B cell (primary cell): ENCODE measurements around the gene HSF4. TPM values are rescaled to one million over a fixed set of nuclear protein-coding genes. Genes with fewer than 3 reads are reported as not detected.

Source experiments
- ATAC-seq: fragments of 200-7000 bp; cut with Tn5 transposase; one replicate; pipeline ENCODE4 v1.10.0; 2021; ENCODE audit warnings: low read depth, mild to moderate bottlenecking, moderate number of reproducible peaks, moderate library complexity
- CTCF ChIA-PET: fragments of 350-600 bp; sonication (Branson Sonifier 250); formaldehyde crosslinking; loops from one replicate; lab custom pipeline; 2021; ENCODE audit warnings: antibody characterized with exemption, inconsistent platforms; lab: Charles Lee
- POLR2A ChIA-PET: fragments of 350-600 bp; sonication (Branson Sonifier 250); formaldehyde crosslinking; loops from one replicate; lab custom pipeline; 2021; ENCODE audit warnings: antibody characterized with exemption; lab: Charles Lee
- DNase-seq: peaks from one replicate; pipeline ENCODE4 v3.0.0; 2013
- H2AFZ ChIP-seq: 2 replicates; pipeline ENCODE4 v1.6.1; 2012; ENCODE audit warnings: mild to moderate bottlenecking, low read depth, low read length; ENCODE audit not compliant: insufficient read depth, poor library complexity, severe bottlenecking
- H3K27ac ChIP-seq, 2 donors: 1 replicate in 1 of 2; 2 replicates in 1 of 2; pipeline ENCODE4 v1.5.1; 2012 to 2013; ENCODE audit warnings: low read length in 2 of 2, mild to moderate bottlenecking in 2 of 2, moderate library complexity in 1 of 2
- H3K27me3 ChIP-seq, 4 experiments: fragments of 200-600 bp in 1 of 4; sonication (generic) in 1 of 4; replicated peaks in 1 of 4; 1 replicate in 2 of 4; 2 replicates in 2 of 4; pipeline versions ENCODE4 v1.6.1 to v1.7.0; 2013 to 2016; ENCODE audit warnings: low read length in 3 of 4, mild to moderate bottlenecking in 2 of 4, mixed read lengths in 1 of 4, moderate library complexity in 1 of 4; ENCODE audit not compliant: insufficient read depth in 4 of 4, control insufficient read depth in 3 of 4; ENCODE audit errors: control extremely low read depth in 1 of 4
- H3K36me3 ChIP-seq, 2 experiments: replicated peaks in 1 of 2; 1 replicate in 1 of 2; 2 replicates in 1 of 2; pipeline versions ENCODE4 v1.6.1 to v1.7.1; 2013; ENCODE audit warnings: low read length in 1 of 2; ENCODE audit not compliant: insufficient read depth in 2 of 2, control insufficient read depth in 1 of 2; ENCODE audit errors: control extremely low read depth in 1 of 2, extremely low read depth in 1 of 2
- H3K4me1 ChIP-seq, 2 donors: fragments of 200-600 bp in 1 of 2; sonication (generic) in 1 of 2; 1 replicate in 1 of 2; 2 replicates in 1 of 2; pipeline versions ENCODE4 v1.5.1 to v1.6.1; 2013 to 2017; ENCODE audit warnings: low read length in 2 of 2; ENCODE audit not compliant: control insufficient read depth in 2 of 2, insufficient read depth in 2 of 2
- H3K4me2 ChIP-seq: replicated peaks from 2 replicates; pipeline ENCODE3; 2012; ENCODE audit warnings: mild to moderate bottlenecking, low read depth, low read length; ENCODE audit not compliant: poor library complexity, severe bottlenecking
- H3K4me3 ChIP-seq, 5 experiments: fragments of 200-600 bp in 1 of 5; sonication (generic) in 1 of 5; 1 replicate in 3 of 5; 2 replicates in 2 of 5; pipeline versions ENCODE4 v1.5.1 to v1.7.0; 2011 to 2016; ENCODE audit warnings: low read length in 4 of 5, mild to moderate bottlenecking in 4 of 5, low read depth in 2 of 5, control low read depth in 1 of 5, moderate library complexity in 1 of 5; ENCODE audit not compliant: insufficient read depth in 1 of 5; ENCODE audit errors: control extremely low read depth in 1 of 5, extremely low read depth in 1 of 5
- H3K79me2 ChIP-seq: fragments of 200-600 bp; sonication (generic); one replicate; pipeline ENCODE4 v1.6.0; 2016; ENCODE audit warnings: low read length; ENCODE audit not compliant: control insufficient read depth, insufficient read depth
- H3K9ac ChIP-seq: fragments of 200-600 bp; sonication (generic); 2 replicates; pipeline ENCODE4 v1.6.1; 2017; ENCODE audit warnings: mild to moderate bottlenecking, low read length, moderate library complexity
- H3K9me3 ChIP-seq, 3 donors: one replicate each; pipeline versions ENCODE4 v1.6.1 to v1.7.1; 2013; ENCODE audit warnings: low read length in 2 of 3; ENCODE audit not compliant: control insufficient read depth in 2 of 3, insufficient read depth in 1 of 3; ENCODE audit errors: control extremely low read depth in 1 of 3
- H4K20me1 ChIP-seq: 2 replicates; pipeline ENCODE4 v1.6.0; 2012; ENCODE audit warnings: mild to moderate bottlenecking, low read length; ENCODE audit not compliant: insufficient read depth, control insufficient read depth, poor library complexity, severe bottlenecking
- H3K27ac Mint-ChIP-seq: one replicate; pipeline ENCODE4 v1.8.0; 2021; ENCODE audit warnings: mixed read lengths
- H3K27me3 Mint-ChIP-seq: one replicate; pipeline ENCODE4 v1.8.0; 2021; ENCODE audit warnings: mixed read lengths
- H3K4me1 Mint-ChIP-seq: one replicate; pipeline ENCODE4 v1.8.0; 2021; ENCODE audit warnings: mixed read lengths
- H3K4me3 Mint-ChIP-seq: one replicate; pipeline ENCODE4 v1.8.0; 2021; ENCODE audit warnings: mixed read lengths
- H3K9me3 Mint-ChIP-seq: one replicate; pipeline ENCODE4 v1.8.0; 2022; ENCODE audit warnings: mixed read lengths; ENCODE audit not compliant: insufficient read depth
- EZH2 ChIP-seq: IDR thresholded peaks from 2 replicates; pipeline ENCODE4 v1.6.1; 2012; ENCODE audit warnings: borderline replicate concordance, low read depth, mild to moderate bottlenecking, moderate library complexity, low read length; ENCODE audit not compliant: insufficient read depth, poor library complexity, severe bottlenecking
- WGBS: methylation state at CpG from one replicate; pipeline ENCODE4 v1.1.5; 2013; ENCODE audit warnings: missing lambda C conversion rate; ENCODE audit not compliant: insufficient coverage; 5-methylcytosine and 5-hydroxymethylcytosine counted together
- intact Hi-C: fragments of 100-400 bp; cut with micrococcal nuclease; formaldehyde crosslinking; loops from one replicate; pipeline ENCODE4 v1.10.0; 2022
- polyA plus RNA-seq: library from polyadenylated mRNA; depleted of rRNA; stranded (reverse); fragments of >200 nt; gene quantifications from 2 replicates; pipeline ENCODE4 v1.2.3, GENCODE V29; 2012
- total RNA-seq, 2 donors: library from RNA; stranded (reverse); fragments of 120-200 nt in 1 of 2; gene quantifications; 1 replicate in 1 of 2; 2 replicates in 1 of 2; pipeline versions ENCODE4 v1.2.3 to v1.2.4, GENCODE V29; 2013 to 2022
- TF ChIP-seq, protein P1 (sequence below): fragments of 200-600 bp; IDR thresholded peaks from one replicate; pipeline ENCODE4 v1.8.0; 2022; ENCODE audit warnings: antibody characterized with exemption, mild to moderate bottlenecking

The HSF4 gene
- total and polyA plus RNA-seq, 2 donors (not counting 1 experiment from before 2014, with no cell fraction given): 11.9 to 12.2 TPM

DNA sequence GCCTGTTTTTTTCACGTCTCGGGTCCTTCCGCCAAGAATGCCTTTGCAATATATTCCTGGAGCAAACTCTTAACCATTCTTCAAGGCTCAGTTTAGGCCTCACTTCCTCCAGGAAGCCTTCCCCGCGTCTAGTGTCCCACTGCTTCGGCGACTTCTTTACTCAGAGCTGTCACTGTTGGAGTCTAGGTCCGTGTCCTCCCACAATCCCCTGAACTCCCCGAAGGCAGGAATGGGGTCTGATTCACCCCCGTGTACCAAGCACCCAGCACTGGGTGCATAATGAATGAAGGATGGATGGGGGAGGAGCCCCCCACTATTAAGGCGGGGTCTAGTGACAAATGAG lies 18.7 kb downstream of the HSF4 start:
- ChIA-PET POLR2A (interaction anchor here (0.6 to 1.1 kb wide), 2 partner anchors 22 to 61 kb away, joined by 3 to 4 read pairs; no protein-coding TSS in a partner anchor), CTCF (interaction anchor here (1.1 to 2.9 kb wide), 4 partner anchors 14 to 28 kb away, joined by 5 to 11 read pairs (median 6); partner anchors contain the start of genes FBXL8, NOL3 and TRADD)
- H3K27me3 ChIP-seq: peaks cover 0 to 38% (median 8%) of the 10 kb centered on the region in 4 experiments
- Mint-ChIP-seq H3K27me3 (peaks cover 17% of the 10 kb centered on the region), H3K4me3 (no peak overlapping the region), H3K4me1 (peaks cover 17% of the 10 kb centered on the region), H3K9me3 (no peaks in the 10 kb centered on the region), H3K27ac (no peak overlapping the region)
- H3K4me2 ChIP-seq: peak overlapping the region; percentile 99
- H3K4me1 ChIP-seq: peaks cover 25% of the 10 kb centered on the region in 2 donors
- no peaks in the 10 kb centered on the region for H3K79me2 ChIP-seq
- H3K9me3 ChIP-seq: peaks cover 0 to 3% (median 0%) of the 10 kb centered on the region in 3 donors
- H3K9ac ChIP-seq: peak overlapping the region; percentile 86
- DNase-seq: no peak
- H3K36me3 ChIP-seq: no peaks in the 10 kb centered on the region
- H2AFZ ChIP-seq: peak overlapping the region; percentile 88
- H4K20me1 ChIP-seq: peaks cover 4% of the 10 kb centered on the region
- peak overlapping the region; percentile 21 to 95 (median 69) for H3K4me3 ChIP-seq
- TF ChIP-seq, protein P1, sequence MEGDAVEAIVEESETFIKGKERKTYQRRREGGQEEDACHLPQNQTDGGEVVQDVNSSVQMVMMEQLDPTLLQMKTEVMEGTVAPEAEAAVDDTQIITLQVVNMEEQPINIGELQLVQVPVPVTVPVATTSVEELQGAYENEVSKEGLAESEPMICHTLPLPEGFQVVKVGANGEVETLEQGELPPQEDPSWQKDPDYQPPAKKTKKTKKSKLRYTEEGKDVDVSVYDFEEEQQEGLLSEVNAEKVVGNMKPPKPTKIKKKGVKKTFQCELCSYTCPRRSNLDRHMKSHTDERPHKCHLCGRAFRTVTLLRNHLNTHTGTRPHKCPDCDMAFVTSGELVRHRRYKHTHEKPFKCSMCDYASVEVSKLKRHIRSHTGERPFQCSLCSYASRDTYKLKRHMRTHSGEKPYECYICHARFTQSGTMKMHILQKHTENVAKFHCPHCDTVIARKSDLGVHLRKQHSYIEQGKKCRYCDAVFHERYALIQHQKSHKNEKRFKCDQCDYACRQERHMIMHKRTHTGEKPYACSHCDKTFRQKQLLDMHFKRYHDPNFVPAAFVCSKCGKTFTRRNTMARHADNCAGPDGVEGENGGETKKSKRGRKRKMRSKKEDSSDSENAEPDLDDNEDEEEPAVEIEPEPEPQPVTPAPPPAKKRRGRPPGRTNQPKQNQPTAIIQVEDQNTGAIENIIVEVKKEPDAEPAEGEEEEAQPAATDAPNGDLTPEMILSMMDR: no peak
- no peak for TF ChIP-seq EZH2
- peak overlapping the region; percentile 76 to 96 for H3K27ac ChIP-seq
- no peak for ATAC-seq
- intact Hi-C loops: loop anchor here (1.0 kb wide), 4 partner anchors 9 to 154 kb away; partner anchors contain the start of genes CBFB, E2F4, FBXL8 and TMEM208
- WGBS: 30% methylated on average over 7 of the region's 11 CpGs
